Kidney glomerular epithelial cell (primary cell): ENCODE data around the gene NID2.

Source experiments
- DNase-seq: peaks from one replicate; lab custom pipeline; 2025; lab: John Stamatoyannopoulos, UW

Gene NID2

DNA sequence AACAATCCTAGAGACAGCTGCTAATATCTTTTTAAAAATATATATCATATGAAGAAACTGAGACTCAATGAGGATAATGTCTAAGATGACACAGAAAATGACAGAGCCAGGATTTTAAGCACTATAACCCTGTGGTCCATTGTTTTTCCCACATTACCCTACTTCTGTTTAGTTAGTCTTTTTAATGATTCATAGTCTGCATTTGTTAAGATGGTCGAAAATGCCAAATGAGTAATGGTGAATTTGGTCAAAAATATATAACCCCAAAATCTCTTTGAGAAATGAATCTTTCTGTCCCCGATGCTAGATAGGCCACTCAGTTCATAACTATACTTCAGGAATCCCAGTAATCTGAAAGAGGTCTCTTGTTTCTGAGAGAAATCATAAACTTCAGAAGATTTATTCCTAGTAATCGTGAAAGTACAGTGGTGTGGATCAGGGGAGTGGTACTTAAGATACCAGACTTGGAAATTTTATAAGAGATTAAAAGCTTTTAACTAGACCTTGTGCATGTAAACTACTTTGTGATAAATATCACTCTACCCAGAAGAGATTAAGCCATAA lies 68.8 kb downstream of the NID2 start:
- no peak for DNase-seq

DNA sequence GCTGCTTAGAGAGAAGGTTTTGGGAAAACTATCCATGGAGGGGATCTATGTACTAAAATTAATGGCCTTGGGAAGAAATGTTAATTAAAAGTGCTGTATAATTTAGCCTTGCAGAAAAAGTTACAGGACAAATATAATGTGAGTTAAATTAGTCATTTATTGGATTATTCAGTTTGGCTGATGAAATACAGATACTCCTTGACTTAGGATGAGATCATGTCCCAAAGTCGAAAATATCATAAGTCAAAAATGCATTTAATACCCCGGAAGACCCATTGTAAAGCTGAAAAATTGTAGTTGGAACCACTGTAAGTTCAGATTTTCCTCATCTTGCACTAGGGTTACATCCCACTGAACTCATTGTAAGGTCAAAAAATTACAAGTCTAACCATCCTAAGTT lies 69.8 kb downstream of the NID2 start:
- no peak for DNase-seq

DNA sequence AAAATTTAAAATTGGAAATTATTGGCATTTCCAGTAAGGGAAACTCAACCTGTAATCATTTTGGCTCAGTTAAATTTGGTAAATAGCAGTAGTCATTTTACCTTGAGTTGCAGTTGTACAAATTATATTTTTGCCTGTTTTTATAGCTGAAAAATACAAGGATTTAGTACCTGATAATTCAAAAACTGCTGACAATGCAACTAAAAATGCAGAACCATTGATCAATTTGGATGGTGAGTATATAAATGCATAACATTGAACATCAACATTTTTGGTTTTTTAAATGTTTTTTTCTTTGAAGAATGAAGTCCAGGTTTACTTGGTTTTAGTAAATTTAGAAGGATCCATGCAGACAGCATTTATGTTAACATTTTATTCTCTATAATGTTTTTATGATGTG lies 70.5 kb downstream of the NID2 start:
- DNase-seq: no peak

DNA sequence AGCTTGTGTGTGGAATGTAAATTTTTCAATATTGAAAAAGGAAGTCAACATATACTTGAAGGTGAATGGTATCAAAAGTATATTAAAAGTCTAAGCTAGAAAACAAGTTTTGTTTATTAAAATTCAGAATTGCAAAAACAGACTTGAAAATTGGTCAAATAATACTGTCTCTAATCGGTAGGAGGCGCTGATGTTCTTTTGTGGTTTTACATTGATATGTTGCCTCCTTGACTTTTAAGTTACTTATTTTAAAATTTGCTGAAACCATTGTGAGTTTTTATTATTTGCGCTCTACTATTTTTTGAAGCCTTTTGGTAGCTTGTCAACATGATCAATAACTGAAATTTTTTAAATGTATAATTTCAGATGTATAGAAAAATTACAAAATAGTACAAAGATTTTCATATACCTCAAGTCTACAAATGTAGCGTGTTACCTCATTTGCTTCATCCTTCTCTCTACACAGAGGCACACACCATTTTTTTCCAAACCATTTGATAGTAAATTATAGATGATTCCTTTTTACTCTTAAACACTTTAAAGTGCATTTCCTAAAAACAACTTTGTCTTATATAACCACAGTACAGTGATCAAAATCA lies 72.6 kb downstream of the NID2 start:
- DNase-seq: no peak

DNA sequence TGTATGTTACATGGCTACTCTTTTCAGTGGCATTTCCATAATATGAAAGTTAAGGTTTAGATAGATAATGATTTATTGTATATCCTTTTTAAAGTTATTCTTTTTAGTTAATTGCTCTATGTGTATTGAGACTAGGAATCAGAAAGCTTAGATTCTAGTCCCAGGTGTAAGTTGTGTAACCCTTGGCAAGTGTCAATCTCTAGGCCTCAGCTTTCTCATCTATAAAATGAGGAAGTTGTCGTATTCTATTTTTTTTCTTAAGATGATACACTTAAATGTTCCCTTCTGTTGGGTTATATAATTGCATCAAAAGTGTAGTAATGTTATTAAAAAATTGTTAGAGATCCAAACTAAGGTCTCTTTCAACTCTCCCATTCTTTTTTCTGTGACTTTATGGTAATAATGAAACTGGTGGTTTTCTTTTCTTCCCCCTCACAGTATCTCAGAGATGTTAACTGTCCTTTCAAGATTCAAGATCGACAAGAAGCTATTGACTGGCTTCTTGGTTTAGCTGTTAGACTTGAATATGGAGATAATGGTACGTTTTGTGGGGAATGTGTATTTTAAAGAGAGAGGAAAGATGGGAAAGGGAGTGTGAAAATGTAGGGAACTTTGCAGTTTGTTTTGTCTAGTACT lies 75.5 kb downstream of the NID2 start:
- no peak for DNase-seq

DNA sequence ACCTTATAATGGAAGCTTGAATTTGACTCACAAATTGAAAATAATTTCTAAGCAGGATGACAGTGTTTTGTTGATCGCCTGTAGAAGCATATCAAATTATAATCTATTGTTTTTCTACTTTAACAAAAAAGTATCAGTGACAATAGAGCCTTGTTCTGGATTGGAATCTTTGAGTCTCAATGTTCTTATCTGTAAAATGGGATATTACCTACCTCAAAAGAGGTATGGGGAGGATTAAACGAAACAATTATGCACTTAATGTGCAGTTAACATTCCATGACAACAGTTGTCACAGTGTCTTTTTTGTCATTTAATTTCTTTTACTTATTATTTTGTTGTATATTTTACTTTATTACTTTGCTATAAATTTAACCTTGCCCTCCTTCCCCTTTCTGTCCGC lies 78.4 kb downstream of the NID2 start:
- no peak for DNase-seq

DNA sequence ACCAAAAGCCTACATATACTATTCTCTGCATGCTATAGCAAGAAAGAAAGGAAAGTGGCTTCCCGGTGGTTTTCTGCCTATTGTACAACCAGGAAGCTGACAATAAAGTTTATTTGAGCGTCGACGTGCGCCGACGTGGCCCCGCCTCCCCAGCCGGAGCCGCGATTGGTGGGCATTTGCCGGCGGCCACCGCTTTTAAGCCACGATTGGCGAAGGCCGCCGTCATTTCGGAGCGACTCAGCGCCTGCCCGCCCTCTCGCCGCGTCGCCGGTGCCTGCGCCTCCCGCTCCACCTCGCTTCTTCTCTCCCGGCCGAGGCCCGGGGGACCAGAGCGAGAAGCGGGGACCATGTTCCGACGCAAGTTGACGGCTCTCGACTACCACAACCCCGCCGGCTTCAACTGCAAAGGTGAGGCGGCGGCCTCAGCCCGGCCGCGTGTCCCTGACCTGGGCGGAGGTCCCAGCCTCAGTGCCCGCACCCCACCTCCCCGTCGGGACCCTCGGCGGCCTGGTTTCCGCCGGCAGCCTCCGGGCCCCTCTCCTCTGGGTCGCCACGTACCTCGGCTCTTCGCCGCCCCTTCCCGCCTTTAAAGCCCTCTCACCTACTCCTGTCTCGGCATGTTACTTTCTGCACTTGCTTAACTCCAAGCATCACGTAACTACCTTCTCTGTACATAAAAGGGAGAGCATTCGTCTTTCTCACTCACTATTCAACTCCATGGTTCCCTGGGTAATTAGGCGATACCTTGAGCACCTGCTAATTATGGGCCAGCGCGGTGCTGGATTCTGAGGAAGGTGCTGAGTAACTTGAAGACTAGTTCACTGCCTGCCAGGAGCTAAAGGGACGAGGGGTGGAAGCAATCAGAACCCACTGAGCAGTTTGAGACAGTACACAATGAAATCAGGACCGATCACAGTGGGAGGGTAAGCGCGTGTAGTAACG lies 79.3 kb downstream of the NID2 start, which contains the start of gene RTRAF:
RTRAF (plus strand) TSS at position 254 of the 942 bp plus-strand sequence; CDS start at position 348, 94 bp downstream.
- peak; percentile 89 for DNase-seq

DNA sequence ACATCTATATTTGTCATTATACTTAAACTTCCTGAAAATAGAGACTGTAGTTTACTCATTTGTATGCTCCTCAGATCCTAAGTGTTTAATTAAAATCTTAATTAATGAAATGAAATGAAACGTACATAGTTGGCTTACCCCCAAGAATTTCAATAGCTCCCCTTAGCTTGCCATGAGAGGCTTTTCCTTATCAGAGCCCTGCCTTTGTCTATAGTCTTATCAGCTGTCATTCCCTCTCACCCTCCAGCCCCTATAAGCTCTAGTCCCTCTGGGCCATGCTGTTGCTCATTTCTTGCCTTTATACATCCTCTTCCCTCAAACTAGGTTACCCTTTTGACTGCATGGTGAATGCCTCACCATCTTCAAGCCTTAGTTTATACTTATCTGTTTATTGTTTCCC lies 80.6 kb downstream of the NID2 start:
- no peak for DNase-seq

DNA sequence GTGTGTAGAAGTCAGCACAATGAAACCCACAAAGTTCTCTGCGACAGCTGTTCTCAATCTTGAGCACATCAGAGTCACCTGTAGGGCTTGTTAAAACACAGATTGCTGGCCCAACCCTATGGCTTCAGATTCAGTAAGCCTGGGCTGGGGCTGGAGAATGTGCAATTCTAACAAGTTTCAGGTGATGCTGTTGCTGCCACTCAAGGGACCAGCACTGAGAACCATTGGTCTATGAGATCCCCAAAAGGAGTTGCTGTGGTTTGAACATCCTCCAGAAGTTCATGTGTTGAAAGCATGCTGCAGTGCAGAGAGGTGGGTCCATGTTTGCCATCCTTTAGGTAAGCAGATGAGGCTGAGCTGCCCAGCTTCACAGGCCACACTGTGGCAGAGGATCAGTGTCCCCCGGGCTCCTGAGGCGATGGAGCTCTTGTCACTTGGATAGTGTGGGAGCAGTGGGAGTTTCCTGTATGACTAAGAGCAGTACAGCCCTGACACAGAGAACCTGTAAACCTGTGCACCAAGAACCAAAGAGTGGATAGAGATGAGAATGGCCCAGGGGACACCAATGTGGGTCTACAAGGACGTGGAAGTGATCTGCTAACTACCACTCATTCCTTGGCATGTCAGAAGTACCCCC lies 87.5 kb downstream of the NID2 start:
- no peak for DNase-seq

DNA sequence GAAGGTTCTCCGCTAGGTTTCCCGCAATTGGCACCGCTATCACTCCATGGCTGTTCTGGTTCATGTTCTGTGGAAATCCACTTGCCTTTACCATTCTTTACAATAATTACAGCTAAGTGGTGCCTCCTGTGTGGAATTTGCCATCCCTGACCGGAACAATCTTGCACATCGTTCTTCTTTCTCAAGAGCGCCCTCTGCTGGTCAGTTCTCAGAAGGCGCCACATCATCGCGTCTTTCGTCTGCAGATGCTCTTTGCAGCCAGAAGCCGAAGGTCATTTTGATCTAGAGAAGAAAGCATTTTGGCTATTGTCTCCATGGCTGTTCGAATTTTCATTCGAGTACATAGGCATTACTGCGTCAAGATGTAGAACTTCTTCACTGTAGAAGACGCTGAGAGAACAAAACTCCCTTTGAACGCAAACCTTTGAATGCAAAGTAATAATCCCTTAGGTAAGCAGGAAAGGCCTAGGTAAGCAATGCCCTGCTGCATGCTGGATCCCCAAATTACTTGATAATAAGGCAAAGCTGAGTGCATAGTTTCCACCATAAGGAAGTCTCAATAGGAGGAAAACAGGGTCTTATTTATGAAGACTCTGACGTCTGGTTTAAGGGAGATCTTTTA lies 89.7 kb downstream of the NID2 start:
- DNase-seq: peak; percentile 32

DNA sequence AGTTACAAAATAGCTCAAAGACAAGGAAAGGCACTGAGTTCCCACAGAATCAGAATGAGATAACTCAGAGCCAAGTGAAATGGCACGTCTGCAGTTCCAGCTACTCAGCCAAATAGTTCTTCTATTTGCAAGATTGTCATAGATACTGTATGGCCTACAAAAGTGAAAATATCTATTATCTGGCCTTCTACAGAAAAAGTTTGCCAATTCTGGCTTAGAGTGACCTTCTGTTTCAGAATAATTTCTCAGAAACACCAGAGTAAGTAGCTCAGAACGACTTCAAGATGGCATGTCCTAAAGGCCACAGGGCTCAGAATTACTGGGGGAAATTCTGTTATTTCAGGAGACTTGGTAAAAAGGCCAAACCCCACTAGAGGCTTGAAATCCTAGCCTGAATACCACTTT lies 90.2 kb downstream of the NID2 start:
- no peak for DNase-seq

DNA sequence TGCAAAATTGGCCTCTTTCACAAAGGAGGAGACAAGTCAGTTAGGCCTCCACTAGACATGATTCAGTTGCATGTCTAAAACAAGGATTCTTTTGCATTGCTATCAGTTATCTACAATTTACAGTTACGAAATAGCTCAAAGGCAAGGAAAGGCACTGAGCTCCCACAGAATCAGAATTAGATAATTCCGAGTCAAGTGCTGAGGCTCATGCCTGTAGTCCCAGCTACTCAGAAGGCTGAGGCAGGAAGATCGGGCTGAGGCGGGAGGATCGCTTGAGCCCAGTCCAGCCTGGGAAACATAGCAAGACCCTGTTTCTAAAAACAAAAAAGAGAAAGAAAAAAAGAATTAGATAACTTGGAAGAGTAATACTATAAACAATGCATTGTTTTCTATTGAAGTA lies 91.8 kb downstream of the NID2 start:
- no peak for DNase-seq

DNA sequence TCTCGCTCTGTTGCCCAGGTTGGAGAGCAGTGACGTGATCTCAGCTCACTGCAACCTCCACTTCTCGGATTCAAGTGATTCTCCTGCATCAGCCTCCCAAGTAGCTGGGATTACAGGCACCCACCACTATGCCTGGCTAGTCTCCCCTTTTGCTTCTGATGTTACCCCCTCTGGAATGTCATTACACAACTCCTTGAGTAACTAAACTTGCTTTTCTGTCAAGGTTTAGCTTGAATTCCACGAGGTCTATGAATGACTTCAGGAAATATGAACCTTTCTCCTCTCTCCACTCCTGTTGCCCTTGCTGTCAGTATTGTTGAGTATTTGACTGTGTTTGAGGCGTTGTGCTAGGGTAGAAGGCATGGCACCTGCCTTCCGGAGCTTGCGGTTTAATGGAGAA lies 96.3 kb downstream of the NID2 start:
- no peak for DNase-seq

DNA sequence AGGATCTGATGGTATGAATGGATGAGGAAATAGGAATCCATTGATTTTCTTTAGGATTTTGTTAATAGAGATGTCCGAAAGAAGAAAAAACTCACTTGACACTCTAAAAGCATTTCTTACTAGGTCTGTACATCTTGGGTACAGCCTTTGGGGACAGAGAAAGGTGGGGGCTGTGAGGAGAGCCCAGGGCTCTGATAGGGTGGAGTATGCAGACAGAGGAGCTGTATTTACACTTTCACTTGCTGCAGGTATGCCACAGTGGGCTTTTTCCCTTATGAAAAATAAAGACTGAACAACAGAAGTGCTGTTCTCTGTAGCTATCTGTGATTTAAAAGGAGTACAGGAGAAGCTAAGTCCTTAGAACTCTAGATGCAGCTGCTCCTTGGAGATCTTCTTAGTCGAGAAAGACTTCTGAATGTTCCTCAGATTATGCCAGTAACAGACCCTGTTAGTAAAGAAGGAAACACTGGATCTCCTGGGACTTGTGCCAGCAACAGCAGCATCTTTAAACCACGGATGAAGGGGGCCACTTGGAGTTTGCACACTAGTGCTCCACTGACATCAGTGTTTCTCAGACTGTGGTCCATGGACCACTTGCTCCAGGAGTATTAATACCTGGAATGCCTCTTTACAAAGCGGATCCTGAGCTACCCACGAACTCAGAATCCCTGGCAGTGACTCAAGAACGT lies 98.9 kb downstream of the NID2 start:
- DNase-seq: no peak

DNA sequence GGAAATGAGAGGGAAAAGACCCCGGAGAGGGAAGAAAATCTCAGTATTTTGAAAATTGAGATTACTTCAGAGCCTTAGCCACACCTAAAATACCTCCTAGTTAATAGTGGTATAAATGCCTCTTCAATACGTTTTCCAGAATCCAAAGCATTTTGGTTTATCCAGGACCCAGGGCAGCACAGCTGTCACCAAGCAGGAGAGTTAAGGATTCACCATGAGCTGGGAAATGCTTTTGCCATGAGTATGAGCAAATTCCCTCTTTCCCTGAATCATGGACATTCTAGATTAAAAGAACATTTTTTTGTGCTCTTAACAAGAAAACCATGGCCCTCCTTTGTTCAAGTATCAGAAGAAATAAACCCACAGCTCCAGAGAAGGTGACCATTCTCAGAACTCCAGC lies 101.3 kb downstream of the NID2 start:
- DNase-seq: no peak

DNA sequence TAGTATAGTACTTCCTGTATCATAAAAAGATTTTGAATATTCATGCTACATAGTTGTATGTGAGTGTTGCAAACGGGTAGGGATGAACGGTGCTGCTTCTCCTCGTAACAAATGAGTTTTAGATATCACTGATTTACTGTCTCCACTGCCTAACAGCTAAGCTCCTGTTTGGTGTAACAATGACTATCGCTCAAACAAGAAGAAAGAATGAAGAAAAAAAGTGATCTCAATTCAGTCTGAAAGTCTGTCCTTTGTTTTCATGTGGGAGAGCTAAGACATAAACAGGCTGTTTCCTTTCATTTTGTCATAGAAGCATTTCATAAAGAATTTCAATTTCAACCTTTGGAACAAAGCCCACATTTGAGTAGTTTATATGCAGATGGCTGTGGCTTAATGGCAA lies 105.6 kb downstream of the NID2 start:
- no peak for DNase-seq

DNA sequence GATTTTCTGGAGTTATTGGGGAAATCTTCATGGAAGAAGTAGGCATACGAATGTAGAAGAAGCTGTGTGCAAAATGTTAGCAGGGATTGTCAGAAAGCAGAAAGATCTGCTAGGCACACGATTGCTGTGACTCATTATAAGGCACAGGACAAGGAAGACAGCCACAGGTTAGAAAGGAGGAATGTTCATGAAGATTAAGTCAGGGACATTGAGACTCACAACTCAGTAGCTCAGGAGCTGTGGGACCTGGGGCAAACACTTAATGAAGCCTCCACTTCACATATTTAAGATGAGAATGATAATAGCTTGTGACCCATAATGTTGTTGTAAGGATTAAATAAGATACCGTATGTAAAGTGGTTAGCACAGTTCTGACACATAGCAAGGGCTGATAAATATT lies 106.1 kb downstream of the NID2 start:
- DNase-seq: no peak

DNA sequence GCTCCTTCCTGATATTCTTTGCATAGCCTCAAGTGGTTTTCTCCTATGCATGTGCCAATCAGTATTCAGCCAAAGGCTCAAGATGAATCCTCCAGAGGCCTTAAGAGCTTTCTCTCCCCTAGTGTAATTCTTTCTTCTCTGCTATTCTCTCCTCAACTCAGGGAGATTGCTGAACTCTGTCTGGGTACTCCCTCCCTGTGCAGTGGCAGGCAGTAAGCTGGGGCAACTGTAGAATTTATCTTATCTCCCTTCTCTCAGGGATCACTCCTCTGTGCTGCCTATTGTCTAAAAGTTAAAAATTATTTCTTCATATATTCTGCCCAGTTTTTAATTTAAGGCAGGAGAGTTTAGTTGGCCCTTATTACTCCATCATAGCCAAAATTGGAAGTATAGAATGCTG lies 108.0 kb downstream of the NID2 start:
- no peak for DNase-seq

DNA sequence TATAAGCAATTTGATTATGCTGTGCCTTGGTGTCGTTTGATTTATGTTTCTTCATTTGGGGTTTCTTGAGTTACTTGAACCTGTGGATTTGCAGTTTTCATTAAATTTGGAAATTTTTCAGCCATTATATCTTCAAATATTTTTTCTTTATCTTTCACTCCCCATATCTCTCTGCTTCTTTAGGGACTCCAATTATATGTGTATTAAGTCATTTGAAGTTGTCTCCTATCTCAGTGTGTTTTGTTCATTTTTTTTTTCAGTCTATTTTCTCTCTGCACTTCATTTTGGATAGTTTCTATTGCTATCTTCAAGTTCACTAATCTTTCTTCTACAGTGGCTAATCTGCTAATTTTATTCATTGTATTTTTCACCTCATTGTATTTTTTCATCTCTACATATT lies 108.9 kb downstream of the NID2 start:
- DNase-seq: no peak

DNA sequence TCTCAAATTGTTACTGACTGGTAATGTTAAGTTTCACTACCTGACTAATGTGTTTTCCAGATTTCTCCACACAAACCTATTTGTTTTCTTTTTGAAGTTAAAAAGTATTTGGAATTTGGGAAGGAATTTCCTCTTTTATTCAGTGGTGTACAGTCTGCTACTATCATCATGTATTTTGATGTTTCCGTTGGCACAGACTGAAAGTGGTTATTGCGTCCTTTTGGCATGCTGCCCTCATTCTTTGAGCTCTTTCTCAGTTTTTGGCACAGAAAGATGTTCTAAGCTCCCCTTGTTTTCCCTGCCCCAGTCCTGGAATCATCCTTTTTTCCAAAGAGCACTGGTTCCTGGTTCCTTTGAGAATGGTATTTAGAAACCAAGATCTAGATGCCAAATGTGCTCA lies 110.9 kb downstream of the NID2 start:
- DNase-seq: no peak
